Psoas muscle (tissue), 8 donors: ENCODE results near the gene LDB3. TPM values are rescaled to one million over a fixed set of nuclear protein-coding genes. Genes with fewer than 3 reads are reported as not detected.
A peak's percentile ranks its signal among the peaks of the same experiment; 100 is the strongest.

Experiments
- ATAC-seq, 4 donors: fragments of 200-7000 bp; cut with Tn5 transposase; one replicate each; pipeline ENCODE4 v1.9.1; 2020; ENCODE audit warnings: moderate library complexity in 3 of 4, mild to moderate bottlenecking in 2 of 4
- DNase-seq, 2 donors: peaks; one replicate each; pipeline ENCODE4 v3.0.0-alpha.2; 2020
- H3K27ac ChIP-seq: fragments of 200-600 bp; one replicate; pipeline ENCODE4 v1.8.0; 2022
- H3K27me3 ChIP-seq, 3 donors: fragments of 200-600 bp in 1 of 3; one replicate each; pipeline versions ENCODE4 v1.6.1 to v1.8.0; 2013 to 2022; ENCODE audit warnings: low read length in 2 of 3, mild to moderate bottlenecking in 2 of 3, moderate library complexity in 1 of 3; ENCODE audit not compliant: insufficient read depth in 3 of 3
- H3K36me3 ChIP-seq, 2 donors: fragments of 200-600 bp in 1 of 2; one replicate each; pipeline versions ENCODE4 v1.6.1 to v1.8.0; 2013 to 2022; ENCODE audit warnings: low read depth in 1 of 2, mild to moderate bottlenecking in 1 of 2, moderate library complexity in 1 of 2; ENCODE audit not compliant: insufficient read depth in 1 of 2
- H3K4me1 ChIP-seq: fragments of 200-600 bp; one replicate; pipeline ENCODE4 v1.8.0; 2022
- H3K4me3 ChIP-seq: fragments of 200-600 bp; one replicate; pipeline ENCODE4 v1.8.0; 2022; ENCODE audit warnings: mild to moderate bottlenecking
- H3K9me3 ChIP-seq: fragments of 200-600 bp; one replicate; pipeline ENCODE4 v1.8.0; 2022
- CTCF ChIP-seq: fragments of 200-600 bp; IDR thresholded peaks from one replicate; pipeline ENCODE4 v1.8.0; 2022; ENCODE audit warnings: antibody characterized with exemption
- WGBS, 3 donors: extraction: QIAGEN DNeasy Blood & Tissue Kit; methylation state at CpG; one replicate each; pipeline versions ENCODE4 v1.1.6 to v1.1.7; 2013; 5-methylcytosine and 5-hydroxymethylcytosine counted together
- intact Hi-C, 2 donors: fragments of 100-400 bp; cut with DNase I; formaldehyde crosslinking; loops; one replicate each; pipeline versions ENCODE4 v1.11.0 to v1.14.2; 2022
- polyA plus RNA-seq, 3 donors: library from polyadenylated mRNA; stranded (reverse); fragments of 200-250 nt; gene quantifications; one replicate each; pipeline ENCODE4 v1.2.3, GENCODE V29; 2013
- total RNA-seq, 4 donors: library from RNA; stranded (reverse); fragmentation: NEBNext Ultra II Directional in 2 of 4; extraction: Animal tissue kit (Norgen Biotek cat#: 25700) in 2 of 4; gene quantifications; one replicate each; pipeline versions ENCODE4 v1.2.1 to v1.2.4, GENCODE V29; 2021 to 2023
- donor health status: healthy with polysubstance abuse.
- donor health status: DM: no; HTN: no; CAD: no; lungs with moderate emphysema.
- donor health status: Bipolar disorder and iron deficiency.
- donor health status: healthy.
- donor health status: DM: yes; HTN: yes; CAD: no.
- donor health status: DM: no; HTN: no; CAD: no.
- donor health status: DM: no; HTN: no; CAD: no.
- donor health status: DM: yes; HTN: yes; CAD: no.

The LDB3 gene
- total and polyA plus RNA-seq, 7 donors, result 108 to 2,187 (median 615) TPM

- Histone ChIP-seq H3K36me3 (peaks cover 0 to 90% of the 10 kb centered on the region in 2 donors), H3K9me3 (no peaks in the 10 kb centered on the region), H3K27ac (no peak overlapping the region), H3K4me1 (peaks cover 14% of the 10 kb centered on the region), H3K4me3 (no peak overlapping the region), H3K27me3 (no peaks in the 10 kb centered on the region)
- ATAC-seq (no peak), DNase-seq (peak in 1 of 2 donors; percentile 40)
- intact Hi-C loops, result no loop called here
- TF ChIP-seq CTCF, result no peak
- WGBS, 3 donors, result 94 to 97% (median 96%) methylated on average over 12 of the region's 12 CpGs
Measured at GRCh38 chr10:86700851-86701617, 32.7 kb downstream of the LDB3 start.

- H3K36me3 ChIP-seq, result peaks cover 0 to 88% of the 10 kb centered on the region in 2 donors
- peak in 1 of 2 donors; percentile 41 for DNase-seq
- 78 to 86% (median 81%) methylated on average over 8 of the region's 8 CpGs for WGBS, 3 donors
- TF ChIP-seq CTCF, result no peak
- intact Hi-C loops, result no loop called here
- no peak overlapping the region for H3K4me3 ChIP-seq
- no peak overlapping the region for H3K27ac ChIP-seq
- no peak for ATAC-seq
- H3K4me1 ChIP-seq, result peaks cover 26% of the 10 kb centered on the region
- H3K27me3 ChIP-seq, result no peaks in the 10 kb centered on the region
- no peaks in the 10 kb centered on the region for H3K9me3 ChIP-seq
Measured at GRCh38 chr10:86703176-86703575, 34.9 kb downstream of the LDB3 start.

GRCh38 chr10:86705139-86705538, 36.8 kb downstream of the LDB3 start:
- no peaks in the 10 kb centered on the region for H3K9me3 ChIP-seq
- no peak overlapping the region for H3K4me3 ChIP-seq
- TF ChIP-seq CTCF, result no peak
- H3K4me1 ChIP-seq, result peaks cover 26% of the 10 kb centered on the region
- no peak for ATAC-seq
- DNase-seq, result no peak
- H3K27me3 ChIP-seq, result no peaks in the 10 kb centered on the region
- intact Hi-C loops, result no loop called here
- peak overlapping the region; percentile 82 for H3K27ac ChIP-seq
- peaks cover 0 to 87% of the 10 kb centered on the region in 2 donors for H3K36me3 ChIP-seq
- 80 to 93% (median 81%) methylated on average over 1 of the region's 1 CpG for WGBS, 3 donors

- no peaks in the 10 kb centered on the region for H3K27me3 ChIP-seq
- TF ChIP-seq CTCF, result no peak
- peak overlapping the region; percentile 82 for H3K27ac ChIP-seq
- intact Hi-C loops, result no loop called here
- WGBS, 3 donors, result 57 to 83% (median 63%) methylated on average over 2 of the region's 2 CpGs
- no peak overlapping the region for H3K4me3 ChIP-seq
- DNase-seq (no peak), ATAC-seq (no peak)
- H3K9me3 ChIP-seq, result no peaks in the 10 kb centered on the region
- peaks cover 31% of the 10 kb centered on the region for H3K4me1 ChIP-seq
- peaks cover 0 to 82% of the 10 kb centered on the region in 2 donors for H3K36me3 ChIP-seq
Measured at GRCh38 chr10:86705905-86706304, 37.6 kb downstream of the LDB3 start.
